Suprapubic skin (tissue), 3 donors: ENCODE data around the gene OR2A42.
"Not testable (repeated sequence)": the region's sequence is repeated elsewhere in the genome, so short reads cannot be mapped to it uniquely, and the experiment has no call there.

Source experiments
- CTCF ChIP-seq, 2 donors: fragments of 200-600 bp in 1 of 2; fragments of 450-650 bp in 1 of 2; sonication (generic) in 1 of 2; IDR thresholded peaks; one replicate each; pipeline ENCODE4 v1.5.1; 2016 to 2019; ENCODE audit warnings: antibody characterized with exemption in 2 of 2, mild to moderate bottlenecking in 1 of 2, moderate library complexity in 1 of 2
- POLR2A ChIP-seq, 2 donors: fragments of 450-650 bp; IDR thresholded peaks; one replicate each; pipeline ENCODE4 v1.6.1; 2017; ENCODE audit warnings: antibody characterized with exemption in 2 of 2, mild to moderate bottlenecking in 2 of 2, moderate library complexity in 2 of 2

GRCh38 chr7:144218581-144218980, 20.8 kb downstream of the OR2A42 start:
- not testable (repeated sequence) for TF ChIP-seq CTCF, POLR2A (IDR thresholded peaks at IDR 0.05)
